Heart right ventricle (tissue), 16 donors: ENCODE results near the gene ARHGAP32. TPM values are rescaled to one million over a fixed set of nuclear protein-coding genes. Genes with fewer than 3 reads are reported as not detected.

Source experiments
- ATAC-seq, 8 donors: fragments of 200-7000 bp; cut with Tn5 transposase; one replicate each; pipeline ENCODE4 v1.9.1; 2020; ENCODE audit warnings: mild to moderate bottlenecking in 8 of 8, moderate library complexity in 8 of 8, moderate number of reproducible peaks in 1 of 8
- DNase-seq, 2 donors: peaks; one replicate each; pipeline ENCODE4 v3.0.0-alpha.2; 2020
- H3K27ac ChIP-seq, 10 donors: fragments of 200-600 bp; sonication (generic) in 2 of 10; one replicate each; pipeline versions ENCODE4 v1.5.0 to v1.8.0; 2020 to 2022; ENCODE audit warnings: mild to moderate bottlenecking in 3 of 10
- H3K27me3 ChIP-seq, 7 donors: fragments of 200-600 bp; one replicate each; pipeline ENCODE4 v1.8.0; 2021 to 2022; ENCODE audit warnings: mild to moderate bottlenecking in 2 of 7
- H3K36me3 ChIP-seq, 9 donors: fragments of 200-600 bp; sonication (generic) in 1 of 9; one replicate each; pipeline versions ENCODE4 v1.5.0 to v1.8.0; 2020 to 2022; ENCODE audit warnings: mild to moderate bottlenecking in 2 of 9
- H3K4me1 ChIP-seq, 9 donors: fragments of 200-600 bp; sonication (generic) in 1 of 9; one replicate each; pipeline versions ENCODE4 v1.5.0 to v1.8.0; 2020 to 2022; ENCODE audit warnings: mild to moderate bottlenecking in 4 of 9
- H3K4me3 ChIP-seq, 10 donors: fragments of 200-600 bp; sonication (generic) in 2 of 10; one replicate each; pipeline versions ENCODE4 v1.5.0 to v1.8.0; 2020 to 2022; ENCODE audit warnings: mild to moderate bottlenecking in 7 of 10, moderate library complexity in 2 of 10
- H3K9me3 ChIP-seq, 11 donors: fragments of 200-600 bp in 10 of 11; sonication (generic) in 2 of 11; one replicate each; pipeline versions ENCODE4 v1.5.0 to v1.8.0; 2013 to 2022; ENCODE audit warnings: mild to moderate bottlenecking in 2 of 11, control low read depth in 1 of 11, moderate library complexity in 1 of 11
- CTCF ChIP-seq, 9 donors: fragments of 200-600 bp; sonication (generic) in 2 of 9; IDR thresholded peaks; one replicate each; pipeline versions ENCODE4 v1.5.0 to v1.8.0; 2021 to 2022; ENCODE audit warnings: antibody characterized with exemption in 9 of 9, mild to moderate bottlenecking in 5 of 9, moderate library complexity in 1 of 9
- WGBS, 2 donors: extraction: QIAGEN DNeasy Blood & Tissue Kit; methylation state at CpG; one replicate each; pipeline ENCODE4 v1.1.7; 2013; ENCODE audit warnings: inconsistent platforms in 1 of 2; 5-methylcytosine and 5-hydroxymethylcytosine counted together
- intact Hi-C, 10 donors: fragments of 100-400 bp; cut with DNase I; formaldehyde crosslinking; loops; one replicate each; pipeline versions ENCODE4 v1.11.1 to v1.14.2; 2022
- polyA plus RNA-seq, 2 donors: library from polyadenylated mRNA; stranded (reverse); fragments of 200-250 nt; gene quantifications; one replicate each; pipeline ENCODE4 v1.2.3, GENCODE V29; 2013
- total RNA-seq, 10 donors: library from RNA; stranded (reverse); fragmentation: NEBNext Ultra II Directional in 3 of 10; extraction: Animal tissue kit (Norgen Biotek cat#: 25700) in 3 of 10; gene quantifications; one replicate each; pipeline versions ENCODE4 v1.2.1 to v1.2.4, GENCODE V29; 2021 to 2023
- donor health status: Arrhythmogenic right ventricular cardiomyopathy.
- donor health status: ischemic (EF 13 %, LVEDD 7.1; RV severe dilation, severe dysfunction).
- donor health status: healthy with polysubstance abuse.
- donor health status: DM: no; HTN: yes; CAD: no.
- donor health status: DM: no; HTN: no; CAD: no.
- donor health status: ischemic (EF 25% LVEDD 6.9; RV normal size, moderate dysfunction).
- donor health status: ischemic (EF 25% LVEDD 5.7; RV mildly dilated, moderate dysfunction).
- donor health status: healthy.
- donor health status: DM: yes; HTN: yes; CAD: no.
- donor health status: Ischemic cardiomyopathy.
- donor health status: ischemic (EF 35%, LVEDD 5.7; RV mildly dilated, moderate dysfunction).
- donor health status: nonischemic (EF 11% LVEDD 7.7; RV severe dilation, severe dysfunction).
- donor health status: DM: yes; HTN: yes; CAD: no.
- donor health status: PGD.
- donor health status: ischemic (EF 29% LVEDD 5.4; RV normal size, mild dysfunction).
- donor health status: nonischemic (EF 23%, LVEDD 6.1; RV moderate dilation, normal function).

Gene ARHGAP32
- total and polyA plus RNA-seq, 12 donors, result 1.0 to 8.7 (median 4.4) TPM

GRCh38 chr11:128926437-128927107 lies 265.6 kb downstream of the ARHGAP32 start:
- WGBS, 2 donors, result 79 to 84% methylated on average over 17 of the region's 17 CpGs
- H3K36me3 ChIP-seq, result no peaks in the 10 kb centered on the region
- H3K9me3 ChIP-seq, result no peaks in the 10 kb centered on the region
- ATAC-seq (no peak), DNase-seq (no peak)
- H3K4me1 ChIP-seq, result peaks cover 0 to 4% (median 0%) of the 10 kb centered on the region in 9 donors
- H3K27me3 ChIP-seq, result peaks cover 0 to 11% (median 0%) of the 10 kb centered on the region in 7 donors
- intact Hi-C loops, result no loop called here
- TF ChIP-seq CTCF (IDR thresholded peaks at IDR 0.05), result no peak
- no peak overlapping the region for H3K27ac ChIP-seq
- no peak overlapping the region for H3K4me3 ChIP-seq

- Histone ChIP-seq H3K4me3 (no peak overlapping the region), H3K9me3 (no peaks in the 10 kb centered on the region), H3K36me3 (no peaks in the 10 kb centered on the region), H3K4me1 (peaks cover 0 to 4% (median 0%) of the 10 kb centered on the region in 9 donors), H3K27me3 (peaks cover 0 to 11% (median 0%) of the 10 kb centered on the region in 7 donors), H3K27ac (no peak overlapping the region)
- ATAC-seq (no peak), DNase-seq (no peak)
- intact Hi-C loops, result no loop called here
- TF ChIP-seq CTCF (IDR thresholded peaks at IDR 0.05), result no peak
- 78 to 88% methylated on average over 3 of the region's 3 CpGs for WGBS, 2 donors
Measured at GRCh38 chr11:128926000-128926399, 266.1 kb downstream of the ARHGAP32 start.

GRCh38 chr11:128925250-128925600 lies 266.9 kb downstream of the ARHGAP32 start:
- Histone ChIP-seq H3K27me3 (peaks cover 0 to 11% (median 0%) of the 10 kb centered on the region in 7 donors), H3K4me3 (no peak overlapping the region), H3K4me1 (peaks cover 0 to 4% (median 0%) of the 10 kb centered on the region in 9 donors), H3K27ac (no peak overlapping the region), H3K9me3 (no peaks in the 10 kb centered on the region), H3K36me3 (no peaks in the 10 kb centered on the region)
- no peak for DNase-seq
- intact Hi-C loops, result no loop called here
- 56 to 64% methylated on average over 2 of the region's 2 CpGs for WGBS, 2 donors
- TF ChIP-seq CTCF (IDR thresholded peaks at IDR 0.05), result no peak
- no peak for ATAC-seq

- intact Hi-C loops, result no loop called here
- DNase-seq (no peak), ATAC-seq (no peak)
- no peak for TF ChIP-seq CTCF (IDR thresholded peaks at IDR 0.05)
- Histone ChIP-seq H3K4me1 (peaks cover 0 to 4% (median 0%) of the 10 kb centered on the region in 9 donors), H3K9me3 (no peaks in the 10 kb centered on the region), H3K4me3 (no peak overlapping the region), H3K36me3 (no peaks in the 10 kb centered on the region), H3K27ac (no peak overlapping the region), H3K27me3 (peaks cover 0 to 16% (median 0%) of the 10 kb centered on the region in 7 donors)
- 76 to 78% methylated on average over 16 of the region's 16 CpGs for WGBS, 2 donors
Measured at GRCh38 chr11:128924510-128925249, 267.4 kb downstream of the ARHGAP32 start.
